Smooth muscle cell (in vitro differentiated cells): ENCODE measurements around the gene ATP9A. TPM values are rescaled to one million over a fixed set of nuclear protein-coding genes. Genes with fewer than 3 reads are reported as not detected.

ENCODE experiments used
- DNase-seq: peaks from one replicate; lab custom pipeline; 2025; ENCODE audit not compliant: unreplicated experiment; lab: John Stamatoyannopoulos, UW
- H2AFZ ChIP-seq: fragments of 200-600 bp; sonication (generic); 2 replicates; pipeline ENCODE4 v1.6.0; 2016; ENCODE audit warnings: antibody characterized with exemption, low read depth, mild to moderate bottlenecking
- H3F3A ChIP-seq: fragments of 200-600 bp; sonication (generic); 2 replicates; pipeline ENCODE4 v1.6.0; 2017; ENCODE audit warnings: antibody characterized with exemption, low read depth
- H3K27ac ChIP-seq: fragments of 200-600 bp; sonication (generic); 2 replicates; pipeline ENCODE4 v1.5.1; 2016; ENCODE audit warnings: low read depth, mild to moderate bottlenecking
- H3K27me3 ChIP-seq: fragments of 200-600 bp; sonication (generic); 2 replicates; pipeline ENCODE4 v1.6.1; 2016; ENCODE audit warnings: low read depth, mild to moderate bottlenecking
- H3K36me3 ChIP-seq: fragments of 200-600 bp; sonication (generic); 2 replicates; pipeline ENCODE4 v1.5.1; 2016; ENCODE audit warnings: low read depth
- H3K4me1 ChIP-seq: fragments of 200-600 bp; sonication (generic); 2 replicates; pipeline ENCODE4 v1.5.1; 2016; ENCODE audit warnings: low read depth
- H3K4me2 ChIP-seq: fragments of 200-600 bp; sonication (generic); 2 replicates; pipeline ENCODE4 v1.6.0; 2016; ENCODE audit warnings: mild to moderate bottlenecking
- H3K4me3 ChIP-seq: fragments of 200-600 bp; sonication (generic); 2 replicates; pipeline ENCODE4 v1.5.1; 2016; ENCODE audit warnings: mild to moderate bottlenecking
- H3K79me2 ChIP-seq: fragments of 200-600 bp; sonication (generic); 2 replicates; pipeline ENCODE4 v1.6.0; 2016; ENCODE audit warnings: low read depth, mild to moderate bottlenecking
- H3K9ac ChIP-seq: fragments of 200-600 bp; sonication (generic); 2 replicates; pipeline ENCODE4 v1.6.0; 2016; ENCODE audit warnings: low read depth
- H3K9me3 ChIP-seq: fragments of 200-600 bp; sonication (generic); replicated peaks from 2 replicates; pipeline ENCODE4 v1.5.1; 2016; ENCODE audit warnings: low read depth
- H4K20me1 ChIP-seq: fragments of 200-600 bp; sonication (generic); 2 replicates; pipeline ENCODE4 v1.6.0; 2016; ENCODE audit warnings: low read depth
- WGBS: methylation state at CpG from one replicate; pipeline ENCODE4 v1.1.7; 2016; ENCODE audit warnings: low lambda C conversion rate; 5-methylcytosine and 5-hydroxymethylcytosine counted together
- polyA plus RNA-seq: library from polyadenylated mRNA; unstranded; fragments of >200 nt; fragmentation: Nextera tagmentation; extraction: Ambion mirVana; gene quantifications from 2 replicates; pipeline ENCODE4 v1.2.1, GENCODE V29; 2016
- total RNA-seq: library from RNA; depleted of rRNA; stranded (reverse); fragments of >200 nt; gene quantifications from 2 replicates; pipeline ENCODE4 v1.2.3, GENCODE V29; 2014
- TF ChIP-seq, protein P1 (sequence below): fragments of 200-600 bp; sonication (generic); IDR thresholded peaks from 2 replicates; pipeline ENCODE4 v1.5.1; 2017; ENCODE audit warnings: borderline replicate concordance, mild to moderate bottlenecking, antibody characterized with exemption; ENCODE audit not compliant: insufficient read depth, poor library complexity, severe bottlenecking

The ATP9A gene
- total and polyA plus RNA-seq, 2 experiments from 2014 or later = 3.4 to 8.0 TPM

DNA sequence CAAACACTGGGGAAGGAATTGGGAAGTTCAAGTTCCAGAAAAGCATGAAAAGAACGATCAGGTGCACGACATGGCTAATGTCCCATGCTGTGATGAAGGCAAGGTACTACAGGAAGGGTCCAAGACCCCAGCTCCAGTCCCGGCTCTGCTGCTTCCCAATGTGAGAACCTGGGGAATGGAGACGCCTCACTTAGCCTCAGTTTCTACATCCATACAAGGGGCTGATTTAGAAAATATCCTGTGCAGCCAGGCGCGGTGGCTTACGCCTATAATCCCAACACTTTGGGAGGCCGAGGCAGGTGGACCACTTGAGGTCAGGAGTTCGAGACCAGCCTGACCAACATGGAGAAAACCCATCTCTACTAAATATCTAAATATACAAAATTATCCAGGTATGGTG lies 144.9 kb downstream of the ATP9A start:
- 94% methylated on average over 9 of the region's 9 CpGs for whole genome bisulfite sequencing
- H3K27ac ChIP-seq = no peak overlapping the region
- DNase-seq = no peak
- no peak overlapping the region for H2AFZ ChIP-seq
- no peaks in the 10 kb centered on the region for H3F3A ChIP-seq
- no peaks in the 10 kb centered on the region for H4K20me1 ChIP-seq
- no peak overlapping the region for H3K4me2 ChIP-seq
- H3K36me3 ChIP-seq = no peaks in the 10 kb centered on the region
- no peaks in the 10 kb centered on the region for H3K27me3 ChIP-seq
- TF ChIP-seq, protein P1, sequence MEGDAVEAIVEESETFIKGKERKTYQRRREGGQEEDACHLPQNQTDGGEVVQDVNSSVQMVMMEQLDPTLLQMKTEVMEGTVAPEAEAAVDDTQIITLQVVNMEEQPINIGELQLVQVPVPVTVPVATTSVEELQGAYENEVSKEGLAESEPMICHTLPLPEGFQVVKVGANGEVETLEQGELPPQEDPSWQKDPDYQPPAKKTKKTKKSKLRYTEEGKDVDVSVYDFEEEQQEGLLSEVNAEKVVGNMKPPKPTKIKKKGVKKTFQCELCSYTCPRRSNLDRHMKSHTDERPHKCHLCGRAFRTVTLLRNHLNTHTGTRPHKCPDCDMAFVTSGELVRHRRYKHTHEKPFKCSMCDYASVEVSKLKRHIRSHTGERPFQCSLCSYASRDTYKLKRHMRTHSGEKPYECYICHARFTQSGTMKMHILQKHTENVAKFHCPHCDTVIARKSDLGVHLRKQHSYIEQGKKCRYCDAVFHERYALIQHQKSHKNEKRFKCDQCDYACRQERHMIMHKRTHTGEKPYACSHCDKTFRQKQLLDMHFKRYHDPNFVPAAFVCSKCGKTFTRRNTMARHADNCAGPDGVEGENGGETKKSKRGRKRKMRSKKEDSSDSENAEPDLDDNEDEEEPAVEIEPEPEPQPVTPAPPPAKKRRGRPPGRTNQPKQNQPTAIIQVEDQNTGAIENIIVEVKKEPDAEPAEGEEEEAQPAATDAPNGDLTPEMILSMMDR = no peak
- no peak overlapping the region for H3K9ac ChIP-seq
- no peaks in the 10 kb centered on the region for H3K9me3 ChIP-seq
- H3K4me1 ChIP-seq = no peaks in the 10 kb centered on the region
- H3K4me3 ChIP-seq = no peak overlapping the region
- no peaks in the 10 kb centered on the region for H3K79me2 ChIP-seq

DNA sequence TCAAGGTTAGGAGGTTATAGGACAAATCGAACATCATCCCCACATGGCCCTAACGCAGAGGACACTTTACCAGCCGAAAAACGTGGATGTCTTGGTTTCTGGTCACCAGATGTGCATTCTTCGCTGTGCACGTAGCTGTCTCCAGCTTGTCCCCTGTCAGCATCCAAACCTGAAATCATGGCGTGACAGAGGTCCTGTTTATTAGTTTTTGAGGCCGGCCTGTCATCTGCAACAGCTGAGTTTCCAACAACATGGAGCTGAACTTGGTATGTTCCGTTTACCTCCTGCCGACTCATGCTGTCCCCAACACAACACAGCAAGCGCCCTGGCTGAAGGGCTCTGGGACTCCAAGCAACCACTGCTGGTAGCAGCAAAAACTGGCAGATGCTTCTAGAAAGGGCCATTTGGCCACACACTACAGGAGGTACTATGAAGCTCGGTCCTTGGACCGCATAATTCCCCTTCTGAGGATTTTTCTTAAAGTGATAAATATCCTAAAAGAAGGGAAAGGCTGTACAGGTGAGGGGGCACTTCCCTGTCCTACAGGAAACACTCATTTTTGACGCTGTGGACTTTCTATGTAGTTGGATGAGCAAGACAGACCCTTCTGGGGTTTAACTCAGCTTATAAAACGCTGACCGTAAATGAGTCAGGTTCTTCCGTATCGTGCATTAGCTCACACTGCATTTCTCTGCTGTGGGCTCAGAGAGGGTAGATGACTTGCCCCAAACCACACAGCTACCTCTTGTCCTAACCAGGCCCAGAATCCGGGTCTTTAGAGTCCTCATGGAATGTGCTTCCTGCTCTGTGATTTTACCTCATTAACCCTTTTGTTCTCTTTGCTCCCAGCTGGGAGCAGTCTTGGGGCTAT lies 146.0 kb downstream of the ATP9A start:
- Histone ChIP-seq H3K9ac (no peak overlapping the region), H3K4me3 (no peak overlapping the region), H3K36me3 (no peaks in the 10 kb centered on the region), H4K20me1 (no peaks in the 10 kb centered on the region), H3K27ac (no peak overlapping the region), H3K4me2 (no peak overlapping the region), H3K27me3 (no peaks in the 10 kb centered on the region), H3F3A (no peaks in the 10 kb centered on the region), H3K9me3 (no peaks in the 10 kb centered on the region), H3K4me1 (no peaks in the 10 kb centered on the region), H2AFZ (no peak overlapping the region), H3K79me2 (no peaks in the 10 kb centered on the region)
- no peak for DNase-seq
- 73% methylated on average over 19 of the region's 19 CpGs for WGBS
- TF ChIP-seq, protein P1 = no peak

DNA sequence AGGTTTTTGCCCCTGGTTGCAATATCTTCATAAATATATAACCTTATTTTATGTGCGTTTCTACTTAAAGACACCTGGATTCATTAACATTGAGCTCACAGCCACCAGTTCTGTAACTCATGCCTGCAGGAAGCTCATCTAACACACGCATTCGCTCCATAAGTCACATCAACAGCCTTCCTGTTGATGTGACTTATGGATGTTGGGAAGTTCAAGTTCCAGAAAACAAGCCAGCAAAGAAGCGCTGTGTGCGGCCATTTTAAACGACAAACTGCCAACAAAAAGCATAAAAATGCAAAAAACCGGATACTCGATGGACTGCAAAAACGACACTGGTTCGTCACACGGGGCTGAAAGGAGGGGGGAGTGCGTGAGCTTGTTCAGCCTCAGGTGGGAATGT lies 147.8 kb downstream of the ATP9A start:
- H3K36me3 ChIP-seq = no peaks in the 10 kb centered on the region
- no peaks in the 10 kb centered on the region for H3K4me1 ChIP-seq
- H3K9ac ChIP-seq = no peak overlapping the region
- H3K27me3 ChIP-seq = no peaks in the 10 kb centered on the region
- no peak overlapping the region for H3K4me2 ChIP-seq
- no peak overlapping the region for H2AFZ ChIP-seq
- no peaks in the 10 kb centered on the region for H3F3A ChIP-seq
- H3K9me3 ChIP-seq = no peaks in the 10 kb centered on the region
- H3K4me3 ChIP-seq = no peak overlapping the region
- no peaks in the 10 kb centered on the region for H4K20me1 ChIP-seq
- DNase-seq = no peak
- TF ChIP-seq, protein P1 = no peak
- no peak overlapping the region for H3K27ac ChIP-seq
- H3K79me2 ChIP-seq = no peaks in the 10 kb centered on the region
- WGBS = 93% methylated on average over 12 of the region's 12 CpGs

DNA sequence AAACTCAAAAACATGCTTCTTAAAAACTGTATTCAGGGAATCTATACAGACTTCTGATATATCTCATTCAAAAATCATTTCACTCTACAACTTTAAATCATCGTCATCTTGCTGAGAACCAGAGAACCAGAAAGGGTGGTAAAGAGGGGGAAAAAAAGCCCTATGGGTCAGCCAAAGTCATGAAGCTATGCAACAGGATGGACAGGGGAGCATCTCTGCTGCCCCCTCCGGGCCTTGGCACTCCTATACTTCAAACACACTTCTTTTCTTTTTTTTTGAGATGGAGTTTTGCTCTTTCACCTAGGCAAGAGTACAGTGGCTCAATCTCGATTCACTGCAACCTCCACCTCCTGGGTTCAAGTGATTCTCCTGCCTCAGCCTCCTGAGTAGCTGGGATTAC lies 152.1 kb downstream of the ATP9A start:
- H3K4me2 ChIP-seq = no peak overlapping the region
- no peaks in the 10 kb centered on the region for H4K20me1 ChIP-seq
- H3K27ac ChIP-seq = no peak overlapping the region
- no peaks in the 10 kb centered on the region for H3K4me1 ChIP-seq
- no peaks in the 10 kb centered on the region for H3F3A ChIP-seq
- no peaks in the 10 kb centered on the region for H3K9me3 ChIP-seq
- WGBS = 96% methylated on average over 3 of the region's 3 CpGs
- no peak for DNase-seq
- H3K27me3 ChIP-seq = no peaks in the 10 kb centered on the region
- TF ChIP-seq, protein P1 = peak; percentile 16
- H3K9ac ChIP-seq = no peak overlapping the region
- no peaks in the 10 kb centered on the region for H3K79me2 ChIP-seq
- H3K36me3 ChIP-seq = no peaks in the 10 kb centered on the region
- no peak overlapping the region for H3K4me3 ChIP-seq
- no peak overlapping the region for H2AFZ ChIP-seq
